Activated T-helper 2 cell treated with anti-CD3 and anti-CD28 coated beads, Interferon-gamma antibody, Interleukin-2, Interleukin-4, amounts not matched to agents 10 μg/mL and 5 μg/mL and 100 μg/mL, durations not matched to agents 14 hours and 24 hours and 36 hours (primary cell): Measurements from ENCODE around the gene ZBTB49. TPM values are rescaled to one million over a fixed set of nuclear protein-coding genes. Genes with fewer than 3 reads are reported as not detected.
"Not testable (repeated sequence)": the region's sequence is repeated elsewhere in the genome, so short reads cannot be mapped to it uniquely, and the experiment has no call there.

Source experiments
- DNase-seq: peaks from one replicate; pipeline ENCODE4 v3.0.0; 2021; ENCODE audit warnings: low spot score
- H3K27ac Mint-ChIP-seq: one replicate; pipeline ENCODE4 v1.8.0; 2021; ENCODE audit warnings: mixed read lengths
- H3K27me3 Mint-ChIP-seq: one replicate; pipeline ENCODE4 v1.8.0; 2021; ENCODE audit warnings: low read depth, mixed read lengths
- H3K36me3 Mint-ChIP-seq: one replicate; pipeline ENCODE4 v1.8.0; 2021; ENCODE audit warnings: low read depth, mixed read lengths
- H3K4me1 Mint-ChIP-seq: one replicate; pipeline ENCODE4 v1.8.0; 2021; ENCODE audit warnings: low read depth, mixed read lengths
- H3K4me3 Mint-ChIP-seq: one replicate; pipeline ENCODE4 v1.8.0; 2021; ENCODE audit warnings: low read depth, mild to moderate bottlenecking, moderate library complexity, mixed read lengths
- H3K9me3 Mint-ChIP-seq: one replicate; pipeline ENCODE4 v1.8.0; 2021; ENCODE audit warnings: mixed read lengths
- intact Hi-C: fragments of 100-400 bp; cut with micrococcal nuclease; formaldehyde crosslinking; loops from one replicate; pipeline ENCODE4 v1.15.1; 2023
- total RNA-seq: library from RNA; stranded (reverse); gene quantifications from 2 replicates; pipeline ENCODE4 v1.2.3, GENCODE V29; 2022

ZBTB49 gene
- total RNA-seq, 1 donor from 2014 or later, result 6.7 TPM

- Mint-ChIP-seq H3K27ac (no peak overlapping the region), H3K4me3 (no peak overlapping the region), H3K27me3 (no peaks in the 10 kb centered on the region), H3K9me3 (no peaks in the 10 kb centered on the region), H3K4me1 (peaks cover 4% of the 10 kb centered on the region), H3K36me3 (no peaks in the 10 kb centered on the region)
- DNase-seq, result peak; percentile 59
- intact Hi-C loops, result loop anchor here (1.0 to 2.0 kb wide), 2 partner anchors 74 to 83 kb away; no protein-coding TSS in a partner anchor
Measured at GRCh38 chr4:4334798-4335520, 44.9 kb downstream of the ZBTB49 start.

GRCh38 chr4:4338210-4339001 is 48.4 kb downstream of the ZBTB49 start:
- Mint-ChIP-seq H3K36me3 (no peaks in the 10 kb centered on the region), H3K4me1 (peaks cover 4% of the 10 kb centered on the region), H3K9me3 (no peaks in the 10 kb centered on the region), H3K4me3 (no peak overlapping the region), H3K27ac (no peak overlapping the region), H3K27me3 (no peaks in the 10 kb centered on the region)
- no peak for DNase-seq
- intact Hi-C loops, result no loop called here

- no peaks in the 10 kb centered on the region for H3K9me3 Mint-ChIP-seq
Measured at GRCh38 chr4:4339504-4340085, 49.5 kb downstream of the ZBTB49 start.

GRCh38 chr4:4341861-4342650 is 52.0 kb downstream of the ZBTB49 start:
- Mint-ChIP-seq H3K36me3 (no peaks in the 10 kb centered on the region), H3K4me1 (no peaks in the 10 kb centered on the region), H3K27me3 (no peaks in the 10 kb centered on the region), H3K9me3 (no peaks in the 10 kb centered on the region), H3K4me3 (no peak overlapping the region), H3K27ac (no peak overlapping the region)
- intact Hi-C loops, result no loop called here
- DNase-seq, result no peak

More at GRCh38 chr4:4339504-4340085, 49.5 kb downstream of the ZBTB49 start:
- no peak for DNase-seq
- no peaks in the 10 kb centered on the region for H3K36me3 Mint-ChIP-seq
- H3K27me3 Mint-ChIP-seq, result no peaks in the 10 kb centered on the region
- intact Hi-C loops, result no loop called here
- peaks cover 3% of the 10 kb centered on the region for H3K4me1 Mint-ChIP-seq
- no peak overlapping the region for H3K4me3 Mint-ChIP-seq
- H3K27ac Mint-ChIP-seq, result no peak overlapping the region

- Mint-ChIP-seq H3K4me3 (no peak overlapping the region), H3K27me3 (no peaks in the 10 kb centered on the region), H3K27ac (no peak overlapping the region), H3K9me3 (no peaks in the 10 kb centered on the region), H3K4me1 (peaks cover 6% of the 10 kb centered on the region), H3K36me3 (no peaks in the 10 kb centered on the region)
- no peak for DNase-seq
- intact Hi-C loops, result no loop called here
Measured at GRCh38 chr4:4343038-4343437, 53.0 kb downstream of the ZBTB49 start.

GRCh38 chr4:4344915-4345527 is 55.0 kb downstream of the ZBTB49 start:
- intact Hi-C loops, result no loop called here
- peaks cover 15% of the 10 kb centered on the region for H3K4me1 Mint-ChIP-seq
- no peak for DNase-seq
- H3K27ac Mint-ChIP-seq, result no peak overlapping the region
- no peaks in the 10 kb centered on the region for H3K36me3 Mint-ChIP-seq
- peaks cover 5% of the 10 kb centered on the region for H3K9me3 Mint-ChIP-seq
- H3K27me3 Mint-ChIP-seq, result no peaks in the 10 kb centered on the region
- no peak overlapping the region for H3K4me3 Mint-ChIP-seq

GRCh38 chr4:4347585-4347984 is 57.5 kb downstream of the ZBTB49 start:
- no peak overlapping the region for H3K4me3 Mint-ChIP-seq
- intact Hi-C loops, result no loop called here
- H3K4me1 Mint-ChIP-seq, result peaks cover 15% of the 10 kb centered on the region
- no peak for DNase-seq
- no peaks in the 10 kb centered on the region for H3K27me3 Mint-ChIP-seq
- peaks cover 5% of the 10 kb centered on the region for H3K9me3 Mint-ChIP-seq
- no peak overlapping the region for H3K27ac Mint-ChIP-seq
- no peaks in the 10 kb centered on the region for H3K36me3 Mint-ChIP-seq

GRCh38 chr4:4348585-4348984 is 58.5 kb downstream of the ZBTB49 start:
- peaks cover 15% of the 10 kb centered on the region for H3K4me1 Mint-ChIP-seq
- H3K27me3 Mint-ChIP-seq, H3K9me3 Mint-ChIP-seq, H3K27ac Mint-ChIP-seq, H3K4me3 Mint-ChIP-seq, intact Hi-C loops, H3K36me3 Mint-ChIP-seq: not testable (repeated sequence)
- DNase-seq, result peak; percentile 35

GRCh38 chr4:4349867-4350266 is 59.8 kb downstream of the ZBTB49 start:
- peaks cover 15% of the 10 kb centered on the region for H3K4me1 Mint-ChIP-seq
- H3K27ac Mint-ChIP-seq, result no peak overlapping the region
- intact Hi-C loops, result no loop called here
- H3K9me3 Mint-ChIP-seq, result peaks cover 5% of the 10 kb centered on the region
- no peak for DNase-seq
- H3K36me3 Mint-ChIP-seq, result no peaks in the 10 kb centered on the region
- H3K4me3 Mint-ChIP-seq, result no peak overlapping the region
- H3K27me3 Mint-ChIP-seq, result no peaks in the 10 kb centered on the region

GRCh38 chr4:4350909-4351308 is 60.9 kb downstream of the ZBTB49 start:
- Mint-ChIP-seq H3K9me3 (peaks cover 5% of the 10 kb centered on the region), H3K36me3 (no peaks in the 10 kb centered on the region), H3K4me1 (peaks cover 15% of the 10 kb centered on the region), H3K27me3 (no peaks in the 10 kb centered on the region), H3K27ac (no peak overlapping the region), H3K4me3 (no peak overlapping the region)
- intact Hi-C loops, result no loop called here
- no peak for DNase-seq

GRCh38 chr4:4355302-4355701 is 65.3 kb downstream of the ZBTB49 start:
- Mint-ChIP-seq H3K4me3 (no peak overlapping the region), H3K27me3 (peaks cover 6% of the 10 kb centered on the region), H3K36me3 (no peaks in the 10 kb centered on the region), H3K4me1 (no peaks in the 10 kb centered on the region), H3K27ac (no peak overlapping the region), H3K9me3 (no peaks in the 10 kb centered on the region)
- intact Hi-C loops, result no loop called here
- DNase-seq, result no peak
